ENCODE measurements around the gene KLHL14. TPM values are rescaled to one million over a fixed set of nuclear protein-coding genes. Genes with fewer than 3 reads are reported as not detected.

KLHL14 gene
- total RNA-seq, 1 donor: not detected

- TF ChIP-seq CTCF (IDR thresholded peaks at IDR 0.05; ENCODE audit: insufficient read depth, low read length): no peak
- no peak overlapping the region for H3K4me3 ChIP-seq (ENCODE audit: low read depth, low read length)
- no peak for DNase-seq (ENCODE audit: low read depth)
These were observed 9.5 kb downstream of the KLHL14 start for GRCh38 chr18:32763293-32763692.

GRCh38 chr18:32761231-32761630, 11.6 kb downstream of the KLHL14 start:
- DNase-seq (ENCODE audit: low read depth): no peak
- TF ChIP-seq CTCF (IDR thresholded peaks at IDR 0.05; ENCODE audit: insufficient read depth, low read length): no peak
- H3K4me3 ChIP-seq (ENCODE audit: low read depth, low read length): no peak overlapping the region

GRCh38 chr18:32760391-32760790, 12.4 kb downstream of the KLHL14 start:
- no peak for TF ChIP-seq CTCF (IDR thresholded peaks at IDR 0.05; ENCODE audit: insufficient read depth, low read length)
- no peak for DNase-seq (ENCODE audit: low read depth)
- H3K4me3 ChIP-seq (ENCODE audit: low read depth, low read length): no peak overlapping the region

GRCh38 chr18:32759611-32760167, 13.1 kb downstream of the KLHL14 start:
- H3K4me3 ChIP-seq (ENCODE audit: low read depth, low read length): no peak overlapping the region
- no peak for TF ChIP-seq CTCF (IDR thresholded peaks at IDR 0.05; ENCODE audit: insufficient read depth, low read length)
- no peak for DNase-seq (ENCODE audit: low read depth)

- TF ChIP-seq CTCF (IDR thresholded peaks at IDR 0.05; ENCODE audit: insufficient read depth, low read length): no peak
- DNase-seq (ENCODE audit: low read depth): no peak
- no peak overlapping the region for H3K4me3 ChIP-seq (ENCODE audit: low read depth, low read length)
These were observed 18.1 kb downstream of the KLHL14 start for GRCh38 chr18:32754508-32755263.

- no peak for DNase-seq (ENCODE audit: low read depth)
- no peak for TF ChIP-seq CTCF (IDR thresholded peaks at IDR 0.05; ENCODE audit: insufficient read depth, low read length)
- no peak overlapping the region for H3K4me3 ChIP-seq (ENCODE audit: low read depth, low read length)
These were observed 19.1 kb downstream of the KLHL14 start for GRCh38 chr18:32753656-32754260.
